Upper lobe of left lung (tissue), 4 donors: ENCODE data around the gene ALDH18A1.

Experiments used
- CTCF ChIP-seq, 6 experiments: fragments of 450-650 bp in 4 of 6; fragments of 200-600 bp in 2 of 6; sonication (generic) in 2 of 6; IDR thresholded peaks; one replicate each; pipeline ENCODE4 v1.5.1; 2016 to 2019; ENCODE audit warnings: antibody characterized with exemption in 6 of 6
- EP300 ChIP-seq, 4 donors: sonication (generic); formaldehyde crosslinking; IDR thresholded peaks; one replicate each; pipeline ENCODE4 v1.5.1; 2017; ENCODE audit warnings: antibody characterized with exemption in 4 of 4, control low read depth in 2 of 4
- POLR2A ChIP-seq, 4 donors: fragments of 450-650 bp; IDR thresholded peaks; one replicate each; pipeline ENCODE4 v1.5.1; 2016 to 2017; ENCODE audit warnings: antibody characterized with exemption in 4 of 4, mild to moderate bottlenecking in 2 of 4

- TF ChIP-seq CTCF (IDR thresholded peaks at IDR 0.05) (no peak), POLR2A (IDR thresholded peaks at IDR 0.05) (no peak), EP300 (IDR thresholded peaks at IDR 0.05) (no peak)
These were observed 81.7 kb downstream of the ALDH18A1 start for GRCh38 chr10:95574649-95575365.
